Astrocyte (in vitro differentiated cells and primary cell): Measurements from ENCODE around the gene PLCXD3. TPM values are rescaled to one million over a fixed set of nuclear protein-coding genes. Genes with fewer than 3 reads are reported as not detected.

Experiments
- DNase-seq: peaks from one replicate; pipeline ENCODE4 v3.0.0-alpha.2; 2010; ENCODE audit warnings: low read depth
- FAIRE-seq: peaks from 2 replicates; lab custom pipeline; 2011; peaks lifted over from hg19 to GRCh38; lab: Jason Lieb, UNC
- H2AFZ ChIP-seq: 2 replicates; pipeline ENCODE4 v1.6.0; 2012; ENCODE audit warnings: low read depth, low read length, inconsistent platforms
- H3K27ac ChIP-seq: 2 replicates; pipeline ENCODE4 v1.5.1; 2011; ENCODE audit warnings: low read depth, low read length, inconsistent platforms
- H3K27me3 ChIP-seq: 2 replicates; pipeline ENCODE4 v1.6.0; 2011; ENCODE audit warnings: low read length, inconsistent platforms; ENCODE audit not compliant: insufficient read depth
- H3K36me3 ChIP-seq: 2 replicates; pipeline ENCODE4 v1.5.1; 2011; ENCODE audit warnings: low read length, inconsistent platforms; ENCODE audit not compliant: insufficient read depth
- H3K4me1 ChIP-seq: 2 replicates; pipeline ENCODE4 v1.5.1; 2011; ENCODE audit warnings: low read length, inconsistent platforms; ENCODE audit not compliant: insufficient read depth
- H3K4me2 ChIP-seq: 2 replicates; pipeline ENCODE4 v1.6.0; 2012; ENCODE audit warnings: low read length, inconsistent platforms
- H3K4me3 ChIP-seq: 2 replicates; pipeline ENCODE4 v1.5.1; 2011; ENCODE audit warnings: low read depth, mild to moderate bottlenecking, low read length, inconsistent platforms; ENCODE audit not compliant: insufficient read depth
- H3K79me2 ChIP-seq: 2 replicates; pipeline ENCODE4 v1.6.0; 2012; ENCODE audit warnings: mild to moderate bottlenecking, low read length, inconsistent platforms; ENCODE audit not compliant: insufficient read depth
- H3K9ac ChIP-seq: 2 replicates; pipeline ENCODE4 v1.6.0; 2012; ENCODE audit warnings: mild to moderate bottlenecking, low read length, inconsistent platforms
- H3K9me3 ChIP-seq: 2 replicates; pipeline ENCODE4 v1.5.1; 2012; ENCODE audit warnings: low read depth, mild to moderate bottlenecking, low read length, inconsistent platforms; ENCODE audit not compliant: insufficient read depth
- H4K20me1 ChIP-seq: 2 replicates; pipeline ENCODE4 v1.6.0; 2012; ENCODE audit warnings: low read length, inconsistent platforms; ENCODE audit not compliant: insufficient read depth
- H3K27ac Mint-ChIP-seq: one replicate; pipeline ENCODE4 v1.8.0; 2021; ENCODE audit warnings: mild to moderate bottlenecking, mixed read lengths; ENCODE audit not compliant: unreplicated experiment
- H3K27me3 Mint-ChIP-seq: one replicate; pipeline ENCODE4 v1.8.0; 2021; ENCODE audit warnings: low read depth, mixed read lengths; ENCODE audit not compliant: unreplicated experiment
- H3K36me3 Mint-ChIP-seq: one replicate; pipeline ENCODE4 v1.8.0; 2021; ENCODE audit warnings: low read depth, mixed read lengths; ENCODE audit not compliant: unreplicated experiment
- H3K4me1 Mint-ChIP-seq: one replicate; pipeline ENCODE4 v1.8.0; 2021; ENCODE audit warnings: low read depth, mixed read lengths; ENCODE audit not compliant: unreplicated experiment
- H3K4me3 Mint-ChIP-seq: one replicate; pipeline ENCODE4 v1.8.0; 2021; ENCODE audit warnings: mild to moderate bottlenecking, moderate library complexity, mixed read lengths; ENCODE audit not compliant: unreplicated experiment
- H3K9me3 Mint-ChIP-seq: one replicate; pipeline ENCODE4 v1.8.0; 2021; ENCODE audit warnings: mild to moderate bottlenecking, mixed read lengths; ENCODE audit not compliant: unreplicated experiment
- EZH2 ChIP-seq: IDR thresholded peaks from 2 replicates; pipeline ENCODE4 v1.6.1; 2012; ENCODE audit warnings: mild to moderate bottlenecking, low read length, inconsistent platforms; ENCODE audit not compliant: insufficient read depth
- total RNA-seq: library from RNA; stranded (reverse); gene quantifications from 2 replicates; pipeline ENCODE4 v1.2.1, GENCODE V29; 2021
- TF ChIP-seq, protein P1 (sequence below): IDR thresholded peaks from 2 replicates; pipeline ENCODE4 v1.5.1; 2011; ENCODE audit warnings: low read depth, mild to moderate bottlenecking, inconsistent platforms, low read length, moderate library complexity; ENCODE audit not compliant: insufficient read depth

The PLCXD3 gene
- total RNA-seq, 1 donor from 2014 or later, result 1.6 TPM

DNA sequence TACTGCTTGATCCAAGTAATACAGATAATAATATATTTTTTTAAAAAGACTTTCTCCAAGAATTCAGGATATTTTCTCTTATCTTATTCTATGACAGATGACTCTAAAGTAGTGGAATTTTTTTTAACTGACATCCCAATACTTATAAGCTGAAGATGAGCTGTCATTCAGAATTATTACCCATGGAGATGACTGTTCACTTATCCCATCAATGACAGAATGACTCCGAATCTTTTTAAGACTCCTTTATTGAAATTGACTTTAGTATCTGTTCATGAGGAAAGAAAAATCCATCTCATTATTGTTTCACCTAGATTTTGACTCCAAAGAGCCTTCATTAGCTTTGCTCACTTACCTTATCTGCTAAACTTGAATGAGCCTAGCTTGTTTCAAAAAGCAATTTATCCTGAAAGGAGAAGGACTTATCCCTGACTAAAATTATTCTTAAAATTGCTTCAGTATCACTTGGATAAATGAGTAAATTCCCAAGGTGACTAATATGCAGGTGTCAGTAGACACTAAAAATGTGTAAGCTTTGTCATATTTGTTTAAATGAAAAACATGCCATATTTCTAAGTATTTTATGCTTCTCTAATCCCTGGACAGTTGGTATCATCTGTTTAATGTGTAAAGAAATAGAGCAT, 146.9 kb downstream of the PLCXD3 start:
- no peaks in the 10 kb centered on the region for H3K36me3 Mint-ChIP-seq
- H3K27me3 Mint-ChIP-seq, result no peaks in the 10 kb centered on the region
- H3K4me3 Mint-ChIP-seq, result no peak overlapping the region
- Histone ChIP-seq H3K4me2 (no peak overlapping the region), H3K9me3 (no peaks in the 10 kb centered on the region), H2AFZ (no peak overlapping the region), H3K27me3 (no peaks in the 10 kb centered on the region), H3K79me2 (no peaks in the 10 kb centered on the region), H3K9ac (no peak overlapping the region), H4K20me1 (no peaks in the 10 kb centered on the region), H3K27ac (no peak overlapping the region), H3K4me1 (no peaks in the 10 kb centered on the region), H3K36me3 (no peaks in the 10 kb centered on the region), H3K4me3 (no peak overlapping the region)
- H3K9me3 Mint-ChIP-seq, result peaks cover 2% of the 10 kb centered on the region
- DNase-seq (no peak), FAIRE-seq (no peak)
- TF ChIP-seq, protein P1, sequence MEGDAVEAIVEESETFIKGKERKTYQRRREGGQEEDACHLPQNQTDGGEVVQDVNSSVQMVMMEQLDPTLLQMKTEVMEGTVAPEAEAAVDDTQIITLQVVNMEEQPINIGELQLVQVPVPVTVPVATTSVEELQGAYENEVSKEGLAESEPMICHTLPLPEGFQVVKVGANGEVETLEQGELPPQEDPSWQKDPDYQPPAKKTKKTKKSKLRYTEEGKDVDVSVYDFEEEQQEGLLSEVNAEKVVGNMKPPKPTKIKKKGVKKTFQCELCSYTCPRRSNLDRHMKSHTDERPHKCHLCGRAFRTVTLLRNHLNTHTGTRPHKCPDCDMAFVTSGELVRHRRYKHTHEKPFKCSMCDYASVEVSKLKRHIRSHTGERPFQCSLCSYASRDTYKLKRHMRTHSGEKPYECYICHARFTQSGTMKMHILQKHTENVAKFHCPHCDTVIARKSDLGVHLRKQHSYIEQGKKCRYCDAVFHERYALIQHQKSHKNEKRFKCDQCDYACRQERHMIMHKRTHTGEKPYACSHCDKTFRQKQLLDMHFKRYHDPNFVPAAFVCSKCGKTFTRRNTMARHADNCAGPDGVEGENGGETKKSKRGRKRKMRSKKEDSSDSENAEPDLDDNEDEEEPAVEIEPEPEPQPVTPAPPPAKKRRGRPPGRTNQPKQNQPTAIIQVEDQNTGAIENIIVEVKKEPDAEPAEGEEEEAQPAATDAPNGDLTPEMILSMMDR, result no peak
- no peak for TF ChIP-seq EZH2
- H3K4me1 Mint-ChIP-seq, result peaks cover 11% of the 10 kb centered on the region
- no peak overlapping the region for H3K27ac Mint-ChIP-seq

DNA sequence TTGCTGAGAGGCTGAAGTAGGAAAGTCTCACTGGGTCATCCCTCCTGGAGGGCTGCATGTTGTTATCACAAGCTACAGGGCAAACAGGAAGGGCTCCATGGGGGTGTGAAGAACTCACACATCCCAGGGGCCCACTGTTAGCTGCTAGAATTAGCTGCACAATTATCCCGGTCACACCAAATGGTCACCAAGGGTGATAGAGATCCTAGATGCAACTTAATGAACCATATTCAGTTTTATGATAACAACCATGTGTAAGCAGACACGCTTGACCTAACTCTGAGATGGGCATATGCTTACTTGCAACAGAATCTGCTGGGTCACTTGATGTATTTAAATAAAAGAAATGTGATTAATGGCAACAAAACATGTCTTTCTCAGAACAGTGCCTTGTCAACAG, 153.6 kb downstream of the PLCXD3 start:
- peaks cover 2% of the 10 kb centered on the region for H3K9me3 Mint-ChIP-seq
- no peaks in the 10 kb centered on the region for H3K27me3 Mint-ChIP-seq
- Histone ChIP-seq H2AFZ (no peak overlapping the region), H3K36me3 (no peaks in the 10 kb centered on the region), H4K20me1 (no peaks in the 10 kb centered on the region), H3K27me3 (peaks cover 3% of the 10 kb centered on the region), H3K27ac (no peak overlapping the region), H3K79me2 (no peaks in the 10 kb centered on the region), H3K4me3 (no peak overlapping the region), H3K9me3 (no peaks in the 10 kb centered on the region), H3K4me2 (no peak overlapping the region), H3K4me1 (no peaks in the 10 kb centered on the region), H3K9ac (no peak overlapping the region)
- H3K4me1 Mint-ChIP-seq, result peaks cover 11% of the 10 kb centered on the region
- no peak overlapping the region for H3K27ac Mint-ChIP-seq
- no peak for DNase-seq
- no peak overlapping the region for H3K4me3 Mint-ChIP-seq
- no peak for FAIRE-seq
- TF ChIP-seq EZH2, result no peak
- TF ChIP-seq, protein P1, result no peak
- H3K36me3 Mint-ChIP-seq, result no peaks in the 10 kb centered on the region

GRCh38 chr5:41349846-41350245, 160.6 kb downstream of the PLCXD3 start:
- H3K36me3 Mint-ChIP-seq, result no peaks in the 10 kb centered on the region
- Histone ChIP-seq H3K36me3 (no peaks in the 10 kb centered on the region), H3K9me3 (no peaks in the 10 kb centered on the region), H4K20me1 (no peaks in the 10 kb centered on the region), H3K27me3 (no peaks in the 10 kb centered on the region), H2AFZ (no peak overlapping the region), H3K9ac (no peak overlapping the region), H3K27ac (no peak overlapping the region), H3K4me2 (no peak overlapping the region), H3K4me1 (no peaks in the 10 kb centered on the region), H3K4me3 (no peak overlapping the region), H3K79me2 (no peaks in the 10 kb centered on the region)
- H3K4me1 Mint-ChIP-seq, result peaks cover 6% of the 10 kb centered on the region
- no peak for TF ChIP-seq EZH2
- TF ChIP-seq, protein P1, result no peak
- DNase-seq, result no peak
- no peak overlapping the region for H3K4me3 Mint-ChIP-seq
- FAIRE-seq, result no peak
- no peak overlapping the region for H3K27ac Mint-ChIP-seq
- H3K27me3 Mint-ChIP-seq, result no peaks in the 10 kb centered on the region
- no peaks in the 10 kb centered on the region for H3K9me3 Mint-ChIP-seq
